VCaP (cell line): Measurements from ENCODE around the gene ARPC1B.

Experiments
- H3K27ac ChIP-seq: fragments of 450-650 bp; 2 replicates; pipeline ENCODE4 v1.5.1; 2017
- CTCF ChIP-seq: fragments of 450-650 bp; conservative IDR thresholded peaks from 2 replicates; pipeline ENCODE4 v1.5.1; 2017; ENCODE audit warnings: mild to moderate bottlenecking, moderate library complexity

ARPC1B gene

GRCh38 chr7:99422625-99423024 is 48.1 kb downstream of the ARPC1B start:
- TF ChIP-seq CTCF, result no peak
- H3K27ac ChIP-seq, result no peak overlapping the region

GRCh38 chr7:99424932-99425730 is 50.6 kb downstream of the ARPC1B start:
- no peak for TF ChIP-seq CTCF

GRCh38 chr7:99428972-99429566 is 54.5 kb downstream of the ARPC1B start:
- H3K27ac ChIP-seq, result no peak overlapping the region
- TF ChIP-seq CTCF, result no peak

More at GRCh38 chr7:99424932-99425730, 50.6 kb downstream of the ARPC1B start:
- no peak overlapping the region for H3K27ac ChIP-seq

- H3K27ac ChIP-seq, result no peak overlapping the region
- TF ChIP-seq CTCF, result no peak
Observed at GRCh38 chr7:99429756-99430155, 55.2 kb downstream of the ARPC1B start.

- H3K27ac ChIP-seq, result peak overlapping the region; percentile 38; the same call in 1 of the 2 replicates
Observed at GRCh38 chr7:99431756-99432540, 57.4 kb downstream of the ARPC1B start.

GRCh38 chr7:99433158-99433557 is 58.6 kb downstream of the ARPC1B start:
- no peak for TF ChIP-seq CTCF
- H3K27ac ChIP-seq, result 0 out of 2 replicates have a peak overlapping the region, but pooled peaks have one; percentile 38

GRCh38 chr7:99437946-99438572 is 63.5 kb downstream of the ARPC1B start:
- H3K27ac ChIP-seq, result peak overlapping the region; percentile 94
- no peak for TF ChIP-seq CTCF
